ENCODE measurements around the gene SON. TPM values are rescaled to one million over a fixed set of nuclear protein-coding genes. Genes with fewer than 3 reads are reported as not detected.

Gene SON
- total RNA-seq, 1 experiment from 2014 or later = 329 TPM

GRCh38 chr21:33549848-33550771 lies 7.3 kb downstream of the SON start:
- Histone ChIP-seq H2AK5ac (ENCODE audit: insufficient read length, low read length) (no peak overlapping the region), H4K5ac (ENCODE audit: insufficient read length, low read depth, low read length) (no peak overlapping the region), H2BK20ac (ENCODE audit: low read depth, low read length, poor library complexity, severe bottlenecking) (no peak overlapping the region), H3K9ac (ENCODE audit: extremely low read depth, insufficient read length, low read length) (no peak overlapping the region), H3K23ac (ENCODE audit: insufficient read length, low read depth, low read length) (no peak overlapping the region), H3K9me3 (ENCODE audit: control insufficient read depth, low read depth, low read length) (no peaks in the 10 kb centered on the region), H3K4ac (ENCODE audit: low read depth, low read length) (no peak overlapping the region), H3K4me2 (ENCODE audit: insufficient read depth, insufficient read length, low read length) (no peak overlapping the region), H2BK15ac (ENCODE audit: low read depth, low read length) (no peak overlapping the region), H3K79me1 (ENCODE audit: insufficient read depth, low read depth, low read length, poor library complexity, severe bottlenecking) (peaks cover 13% of the 10 kb centered on the region), H3K27me3 (ENCODE audit: insufficient read depth, low read length) (no peaks in the 10 kb centered on the region), H3K23me2 (ENCODE audit: insufficient read length, low read depth, low read length, poor library complexity, severe bottlenecking) (no peaks in the 10 kb centered on the region), H3T11ph (ENCODE audit: low read length) (no peak overlapping the region), H3K18ac (ENCODE audit: insufficient read length, low read depth, low read length) (no peak overlapping the region), H3K79me2 (ENCODE audit: insufficient read depth, low read length) (peaks cover 47% of the 10 kb centered on the region), H4K91ac (ENCODE audit: insufficient read length, low read depth, low read length) (no peak overlapping the region), H2BK5ac (ENCODE audit: insufficient read length, low read length) (no peak overlapping the region), H3K14ac (ENCODE audit: insufficient read depth, low read length) (no peak overlapping the region), H3K4me1 (ENCODE audit: insufficient read depth, low read length) (no peaks in the 10 kb centered on the region), H2BK120ac (ENCODE audit: low read depth, low read length, poor library complexity, severe bottlenecking) (no peak overlapping the region), H3K27ac (ENCODE audit: insufficient read length, low read depth, low read length) (no peak overlapping the region), H2AFZ (ENCODE audit: low read length) (no peak overlapping the region), H3K56ac (ENCODE audit: insufficient read length, low read depth, low read length) (no peak overlapping the region), H4K20me1 (ENCODE audit: control insufficient read depth, insufficient read depth, insufficient read length) (no peaks in the 10 kb centered on the region), H2BK12ac (ENCODE audit: insufficient read length, low read depth, low read length) (no peak overlapping the region), H4K8ac (replicated peaks; ENCODE audit: insufficient read length, low read depth, low read length) (no peak overlapping the region)
- Mint-ChIP-seq H3K27ac (no peak overlapping the region), H3K36me3 (ENCODE audit: insufficient read depth in 1 of 3, low read depth in 3 of 3) (peaks cover 63 to 91% (median 81%) of the 10 kb centered on the region in 3 experiments), H3K4me3 (no peak overlapping the region), H3K4me1 (peaks cover 6 to 10% of the 10 kb centered on the region in 2 experiments), H3K27me3 (ENCODE audit: low read depth) (no peaks in the 10 kb centered on the region), H3K9me3 (no peaks in the 10 kb centered on the region)
- DNase-seq = no peak
- WGBS (ENCODE audit: extremely low coverage, insufficient read length, low lambda C conversion rate) = no CpG with 5 or more reads among the region's 19 CpGs
- TF ChIP-seq CTCF (conservative IDR thresholded peaks at IDR 0.05) = no peak
